WTC11 (cell line): ENCODE measurements around the gene SMCR8. TPM values are rescaled to one million over a fixed set of nuclear protein-coding genes. Genes with fewer than 3 reads are reported as not detected.

Experiments
- CREM ChIP-seq: sonication (generic); formaldehyde crosslinking; IDR thresholded peaks from 2 replicates; pipeline ENCODE4 v1.8.1; 2022; ENCODE audit warnings: mild to moderate bottlenecking, missing genetic modification reagents, moderate library complexity
- ELF4 ChIP-seq: sonication (generic); formaldehyde crosslinking; IDR thresholded peaks from 2 replicates; pipeline ENCODE4 v1.8.1; 2022; ENCODE audit warnings: low read depth, mild to moderate bottlenecking, moderate library complexity, missing genetic modification reagents
- GTF2I ChIP-seq: fragments of 250-450 bp; sonication (Bioruptor Pico); conservative IDR thresholded peaks from 2 replicates; pipeline ENCODE4 v1.4.0; 2021; ENCODE audit warnings: mild to moderate bottlenecking
- HMGA2 ChIP-seq: fragments of 250-450 bp; sonication (Bioruptor Pico); IDR thresholded peaks from 2 replicates; pipeline ENCODE4 v1.4.0; 2021; ENCODE audit warnings: mild to moderate bottlenecking, moderate library complexity
- NR1H2 ChIP-seq: sonication (generic); formaldehyde crosslinking; IDR thresholded peaks from 2 replicates; pipeline ENCODE4 v1.9.0; 2021; ENCODE audit warnings: mild to moderate bottlenecking, moderate library complexity, missing genetic modification reagents
- OVOL2 ChIP-seq: fragments of 250-450 bp; sonication (Bioruptor Pico); IDR thresholded peaks from 2 replicates; pipeline ENCODE4 v1.9.0; 2021; ENCODE audit warnings: mild to moderate bottlenecking, borderline replicate concordance
- PRDM15 ChIP-seq: sonication (generic); formaldehyde crosslinking; IDR thresholded peaks from 2 replicates; pipeline ENCODE4 v1.8.0; 2022; ENCODE audit warnings: missing genetic modification reagents
- PREB ChIP-seq: sonication (generic); formaldehyde crosslinking; IDR thresholded peaks from 2 replicates; pipeline ENCODE4 v1.8.1; 2022; ENCODE audit warnings: mild to moderate bottlenecking, missing genetic modification reagents, moderate library complexity, borderline replicate concordance
- RORB ChIP-seq: fragments of 250-450 bp; sonication (Bioruptor Pico); IDR thresholded peaks from 2 replicates; pipeline ENCODE4 v1.9.0; 2021; ENCODE audit warnings: mild to moderate bottlenecking
- SMAD3 ChIP-seq: sonication (generic); formaldehyde crosslinking; IDR thresholded peaks from 2 replicates; pipeline ENCODE4 v1.8.0; 2022; ENCODE audit warnings: missing genetic modification reagents, mild to moderate bottlenecking, borderline replicate concordance
- SOX15 ChIP-seq: fragments of 250-450 bp; sonication (Bioruptor Pico); IDR thresholded peaks from 2 replicates; pipeline ENCODE4 v1.9.0; 2021; ENCODE audit warnings: mild to moderate bottlenecking
- TCF7 ChIP-seq: sonication (generic); formaldehyde crosslinking; IDR thresholded peaks from 2 replicates; pipeline ENCODE4 v1.8.0; 2022; ENCODE audit warnings: mild to moderate bottlenecking, low read depth, missing genetic modification reagents, moderate library complexity
- USF2 ChIP-seq: sonication (generic); formaldehyde crosslinking; IDR thresholded peaks from 2 replicates; pipeline ENCODE4 v1.8.1; 2023; ENCODE audit warnings: mild to moderate bottlenecking, missing genetic modification reagents, moderate library complexity
- ZNF121 ChIP-seq: sonication (generic); formaldehyde crosslinking; IDR thresholded peaks from 2 replicates; pipeline ENCODE4 v1.8.0; 2023; ENCODE audit warnings: missing genetic modification reagents
- ZNF138 ChIP-seq: sonication (generic); formaldehyde crosslinking; conservative IDR thresholded peaks from 2 replicates; pipeline ENCODE4 v1.8.1; 2022; ENCODE audit warnings: mild to moderate bottlenecking, moderate library complexity, missing genetic modification reagents
- ZNF232 ChIP-seq: sonication (generic); formaldehyde crosslinking; IDR thresholded peaks from 2 replicates; pipeline ENCODE4 v1.8.0; 2022; ENCODE audit warnings: mild to moderate bottlenecking, missing genetic modification reagents
- ZNF281 ChIP-seq: sonication (generic); formaldehyde crosslinking; IDR thresholded peaks from 2 replicates; pipeline ENCODE4 v1.8.0; 2023; ENCODE audit warnings: mild to moderate bottlenecking, missing genetic modification reagents
- ZNF532 ChIP-seq: fragments of 250-450 bp; sonication (Bioruptor Pico); IDR thresholded peaks from 2 replicates; pipeline ENCODE4 v1.9.0; 2021; ENCODE audit warnings: mild to moderate bottlenecking, borderline replicate concordance
- total RNA-seq: library from RNA; stranded (reverse); gene quantifications from 3 replicates; pipeline ENCODE4 v1.2.3, GENCODE V29; 2021
- TF ChIP-seq, protein P1 (sequence below): sonication (generic); formaldehyde crosslinking; IDR thresholded peaks from 2 replicates; pipeline ENCODE4 v1.8.0; 2022; ENCODE audit warnings: mild to moderate bottlenecking, missing genetic modification reagents
- TF ChIP-seq, protein P2 (sequence below): sonication (generic); formaldehyde crosslinking; conservative IDR thresholded peaks from 2 replicates; pipeline ENCODE4 v1.8.1; 2023; ENCODE audit warnings: mild to moderate bottlenecking, low read depth, missing genetic modification reagents, moderate library complexity
- TF ChIP-seq, protein P3 (sequence below): sonication (generic); formaldehyde crosslinking; IDR thresholded peaks from 2 replicates; pipeline ENCODE4 v1.8.1; 2022; ENCODE audit warnings: low read depth, mild to moderate bottlenecking, moderate library complexity, missing genetic modification reagents, borderline replicate concordance

The SMCR8 gene
- total RNA-seq, 1 experiment from 2014 or later, result 19.1 TPM

GRCh38 chr17:18314059-18314730 is 898 bp upstream of the SMCR8 start (continued):
- TF ChIP-seq ZNF138 (CRISPR knock-in tag) (no peak), OVOL2 (CRISPR knock-in tag) (no peak), SOX15 (CRISPR knock-in tag) (no peak), GTF2I (no peak), USF2 (CRISPR knock-in tag) (no peak), NR1H2 (CRISPR knock-in tag) (no peak), ZNF232 (no peak), PRDM15 (CRISPR knock-in tag) (no peak), SMAD3 (CRISPR knock-in tag) (0 out of 2 replicates have a peak, but pooled peaks have one; percentile 29), ZNF532 (CRISPR knock-in tag) (no peak), ZNF281 (CRISPR knock-in tag) (no peak), CREM (CRISPR knock-in tag) (no peak), PREB (CRISPR knock-in tag) (no peak), ZNF121 (CRISPR knock-in tag) (peak; percentile 82), HMGA2 (no peak), ELF4 (CRISPR knock-in tag) (no peak), RORB (no peak), TCF7 (CRISPR knock-in tag) (no peak)
- TF ChIP-seq, protein P1, sequence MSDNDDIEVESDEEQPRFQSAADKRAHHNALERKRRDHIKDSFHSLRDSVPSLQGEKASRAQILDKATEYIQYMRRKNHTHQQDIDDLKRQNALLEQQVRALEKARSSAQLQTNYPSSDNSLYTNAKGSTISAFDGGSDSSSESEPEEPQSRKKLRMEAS, result no peak
- TF ChIP-seq, protein P2, sequence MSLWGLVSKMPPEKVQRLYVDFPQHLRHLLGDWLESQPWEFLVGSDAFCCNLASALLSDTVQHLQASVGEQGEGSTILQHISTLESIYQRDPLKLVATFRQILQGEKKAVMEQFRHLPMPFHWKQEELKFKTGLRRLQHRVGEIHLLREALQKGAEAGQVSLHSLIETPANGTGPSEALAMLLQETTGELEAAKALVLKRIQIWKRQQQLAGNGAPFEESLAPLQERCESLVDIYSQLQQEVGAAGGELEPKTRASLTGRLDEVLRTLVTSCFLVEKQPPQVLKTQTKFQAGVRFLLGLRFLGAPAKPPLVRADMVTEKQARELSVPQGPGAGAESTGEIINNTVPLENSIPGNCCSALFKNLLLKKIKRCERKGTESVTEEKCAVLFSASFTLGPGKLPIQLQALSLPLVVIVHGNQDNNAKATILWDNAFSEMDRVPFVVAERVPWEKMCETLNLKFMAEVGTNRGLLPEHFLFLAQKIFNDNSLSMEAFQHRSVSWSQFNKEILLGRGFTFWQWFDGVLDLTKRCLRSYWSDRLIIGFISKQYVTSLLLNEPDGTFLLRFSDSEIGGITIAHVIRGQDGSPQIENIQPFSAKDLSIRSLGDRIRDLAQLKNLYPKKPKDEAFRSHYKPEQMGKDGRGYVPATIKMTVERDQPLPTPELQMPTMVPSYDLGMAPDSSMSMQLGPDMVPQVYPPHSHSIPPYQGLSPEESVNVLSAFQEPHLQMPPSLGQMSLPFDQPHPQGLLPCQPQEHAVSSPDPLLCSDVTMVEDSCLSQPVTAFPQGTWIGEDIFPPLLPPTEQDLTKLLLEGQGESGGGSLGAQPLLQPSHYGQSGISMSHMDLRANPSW, result no peak
- TF ChIP-seq, protein P3, sequence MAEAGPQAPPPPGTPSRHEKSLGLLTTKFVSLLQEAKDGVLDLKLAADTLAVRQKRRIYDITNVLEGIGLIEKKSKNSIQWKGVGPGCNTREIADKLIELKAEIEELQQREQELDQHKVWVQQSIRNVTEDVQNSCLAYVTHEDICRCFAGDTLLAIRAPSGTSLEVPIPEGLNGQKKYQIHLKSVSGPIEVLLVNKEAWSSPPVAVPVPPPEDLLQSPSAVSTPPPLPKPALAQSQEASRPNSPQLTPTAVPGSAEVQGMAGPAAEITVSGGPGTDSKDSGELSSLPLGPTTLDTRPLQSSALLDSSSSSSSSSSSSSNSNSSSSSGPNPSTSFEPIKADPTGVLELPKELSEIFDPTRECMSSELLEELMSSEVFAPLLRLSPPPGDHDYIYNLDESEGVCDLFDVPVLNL (CRISPR knock-in tag), result peak; percentile 78
